GM18907 (cell line): ENCODE results near the gene GRK5.
A peak's percentile ranks its signal among the peaks of the same experiment; 100 is the strongest.
"Not testable (repeated sequence)": the region's sequence is repeated elsewhere in the genome, so short reads cannot be mapped to it uniquely, and the experiment has no call there.

ENCODE experiments used
- ATAC-seq: cut with Tn5 transposase; IDR thresholded peaks from one replicate; pipeline ENCODE4 v1.9.1; 2021; ENCODE audit warnings: mild to moderate bottlenecking, moderate library complexity; ENCODE audit not compliant: unreplicated experiment

GRK5 gene

GRCh38 chr10:119450606-119451299 lies 243.4 kb downstream of the GRK5 start:
- no peak for ATAC-seq

GRCh38 chr10:119451300-119451896 lies 244.0 kb downstream of the GRK5 start:
- ATAC-seq: no peak

- ATAC-seq: no peak
Measured at GRCh38 chr10:119452396-119452795, 245.0 kb downstream of the GRK5 start.

GRCh38 chr10:119453313-119453712 lies 245.9 kb downstream of the GRK5 start:
- no peak for ATAC-seq

- ATAC-seq: no peak
Measured at GRCh38 chr10:119454316-119454715, 246.9 kb downstream of the GRK5 start.

- no peak for ATAC-seq
Measured at GRCh38 chr10:119454990-119455389, 247.6 kb downstream of the GRK5 start.

GRCh38 chr10:119455609-119456434 lies 248.5 kb downstream of the GRK5 start:
- ATAC-seq: no peak

GRCh38 chr10:119456435-119456810 lies 249.1 kb downstream of the GRK5 start:
- no peak for ATAC-seq

- ATAC-seq: no peak
Measured at GRCh38 chr10:119457966-119458766, 250.8 kb downstream of the GRK5 start.

GRCh38 chr10:119459681-119460340 lies 252.4 kb downstream of the GRK5 start:
- no peak for ATAC-seq

- ATAC-seq: no peak
Measured at GRCh38 chr10:119460369-119461195, 253.2 kb downstream of the GRK5 start.

- peak; percentile 68 for ATAC-seq
Measured at GRCh38 chr10:119461380-119461779, 254.0 kb downstream of the GRK5 start.

- ATAC-seq: peak; percentile 46
Measured at GRCh38 chr10:119461923-119462322, 254.6 kb downstream of the GRK5 start.

- no peak for ATAC-seq
Measured at GRCh38 chr10:119462773-119463172, 255.4 kb downstream of the GRK5 start.

GRCh38 chr10:119463195-119463594 lies 255.8 kb downstream of the GRK5 start:
- ATAC-seq: not testable (repeated sequence)

GRCh38 chr10:119465085-119465484 lies 257.7 kb downstream of the GRK5 start:
- ATAC-seq: no peak

GRCh38 chr10:119466076-119466475 lies 258.7 kb downstream of the GRK5 start:
- no peak for ATAC-seq

GRCh38 chr10:119466655-119467054 lies 259.3 kb downstream of the GRK5 start:
- peak; percentile 71 for ATAC-seq

GRCh38 chr10:119468542-119469324 lies 261.4 kb downstream of the GRK5 start:
- ATAC-seq: no peak
